ENCODE results near the gene PIK3R4. TPM values are rescaled to one million over a fixed set of nuclear protein-coding genes. Genes with fewer than 3 reads are reported as not detected.

PIK3R4 gene
- total RNA-seq (2022; extraction: Qiagen RNA extraction; ENCODE audit: low read depth), result 15.0 to 20.4 TPM (median 16.4 TPM) in 5 replicates

DNA sequence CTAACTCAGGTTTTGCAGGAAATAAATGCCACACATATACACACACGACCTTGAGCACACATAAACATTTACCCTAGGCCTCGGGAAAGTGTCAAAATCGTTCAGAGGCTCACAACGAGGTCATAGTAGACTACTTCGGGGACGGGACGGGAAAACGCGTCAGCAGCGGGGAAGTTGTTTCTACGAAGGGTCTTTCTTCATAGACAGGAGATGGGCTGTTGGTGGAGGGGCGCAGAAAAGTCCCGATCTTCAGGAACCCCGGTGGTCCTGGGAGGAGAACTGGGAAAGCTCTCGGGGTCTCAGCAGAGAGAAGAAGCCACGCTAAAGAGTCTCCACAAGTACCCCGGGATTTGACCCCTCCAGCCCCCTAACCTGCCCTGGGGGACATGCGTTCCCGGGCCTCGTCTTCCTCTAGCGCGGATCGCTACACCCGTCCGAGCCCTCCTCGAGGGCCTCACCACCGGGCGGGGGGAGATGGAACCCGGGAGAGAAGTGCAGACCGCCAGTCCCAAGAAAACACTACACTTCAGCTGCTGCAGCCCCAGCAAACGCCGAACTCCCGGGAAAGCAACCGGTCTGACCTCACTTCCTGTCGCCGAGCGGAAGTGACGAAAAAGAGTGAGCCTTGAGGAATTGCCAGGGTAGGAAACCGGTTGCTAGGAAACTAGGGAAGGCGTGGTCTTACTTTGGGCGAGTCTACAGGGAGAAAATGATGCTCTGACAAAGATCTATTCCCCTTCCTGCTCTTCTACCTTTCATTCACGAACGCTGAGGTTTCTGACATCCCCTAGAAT lies at the start of gene PIK3R4:
TSS of gene PIK3R4 (minus strand) at position 584 of the 794 bp plus-strand sequence. CDS start 1,611 bp downstream, outside the sequence.

Other genes starting within 250 kb of the PIK3R4 start
- not detected in 5 replicates for gene COL6A6, start 229.7 kb downstream of the PIK3R4 start, total RNA-seq (2022; extraction: Qiagen RNA extraction; ENCODE audit: low read depth)
- 28.7 to 36.4 TPM (median 32.3 TPM) in 5 replicates for gene ATP2C1, start 147.3 kb upstream of the PIK3R4 start, total RNA-seq (2022; extraction: Qiagen RNA extraction; ENCODE audit: low read depth)